Dermis microvascular lymphatic vessel endothelial cell (primary cell): ENCODE measurements around the gene DHX8. TPM values are rescaled to one million over a fixed set of nuclear protein-coding genes. Genes with fewer than 3 reads are reported as not detected.
"Not testable (repeated sequence)": the region's sequence is repeated elsewhere in the genome, so short reads cannot be mapped to it uniquely, and the experiment has no call there.

ENCODE experiments used
- DNase-seq, 2 donors: peaks; one replicate each; pipeline versions ENCODE4 v3.0.0 to v3.0.0-alpha.2; 2010; ENCODE audit warnings: low read depth in 2 of 2
- total RNA-seq: library from RNA; depleted of rRNA; stranded (reverse); fragments of >200 nt; gene quantifications from 2 replicates; pipeline ENCODE4 v1.2.1, GENCODE V29; 2014

Gene DHX8
- total RNA-seq, 1 donor from 2014 or later: 38.9 TPM

DNA sequence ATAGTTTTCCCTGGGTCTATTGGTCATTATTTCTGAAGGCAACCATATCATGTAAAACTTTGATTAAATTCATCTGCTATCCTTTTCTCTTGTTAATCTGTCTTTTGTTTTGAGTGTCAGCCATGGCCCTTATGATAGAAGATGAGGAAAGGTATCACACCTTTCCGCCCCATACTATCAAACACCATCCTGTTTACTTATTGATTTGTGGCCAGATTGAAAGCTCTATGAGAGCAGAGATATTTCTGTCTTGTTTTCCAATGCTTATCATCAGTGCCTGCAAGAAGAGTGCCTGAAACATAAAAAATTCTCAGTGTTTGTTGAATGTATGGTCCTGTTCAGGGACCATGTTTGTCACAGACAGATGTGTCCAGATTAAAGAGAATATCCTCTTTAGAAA is 22.6 kb upstream of the DHX8 start:
- DNase-seq: no peak

DNA sequence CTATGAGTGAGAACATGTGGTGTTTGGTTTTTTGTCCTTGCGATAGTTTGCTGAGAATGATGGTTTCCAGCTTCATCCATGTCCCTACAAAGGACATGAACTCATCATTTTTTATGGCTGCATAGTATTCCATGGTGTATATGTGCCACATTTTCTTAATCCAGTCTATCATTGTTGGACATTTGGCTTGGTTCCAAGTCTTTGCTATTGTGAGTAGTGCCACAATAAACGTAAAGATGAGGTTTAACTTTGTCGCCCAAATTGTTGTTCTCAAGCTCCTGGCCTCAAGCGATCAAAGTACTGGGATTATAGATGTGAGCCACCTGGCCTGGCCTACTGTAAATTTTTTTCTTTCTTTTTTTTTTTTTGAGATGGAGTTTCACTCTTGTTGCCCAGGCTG is 21.2 kb upstream of the DHX8 start:
- not testable (repeated sequence) for DNase-seq

DNA sequence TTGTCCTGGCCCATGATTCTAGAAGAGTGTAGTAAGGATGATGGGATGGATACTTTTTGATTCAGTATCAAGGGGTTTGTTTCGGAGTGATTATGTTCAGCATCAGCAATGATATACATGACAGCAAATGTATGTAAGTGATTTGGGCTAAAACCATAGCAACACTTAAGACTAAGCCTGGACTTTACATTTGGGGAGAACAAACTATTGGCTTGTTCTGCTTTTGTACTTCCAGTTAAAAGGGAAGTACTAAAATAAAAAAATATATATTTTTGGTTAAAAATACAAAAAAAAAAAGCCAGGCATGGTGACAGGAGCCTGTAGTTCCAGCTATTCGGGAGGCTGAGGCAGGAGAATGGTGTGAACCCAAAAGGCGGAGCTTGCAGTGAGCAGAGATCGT is 20.5 kb upstream of the DHX8 start:
- DNase-seq: no peak

DNA sequence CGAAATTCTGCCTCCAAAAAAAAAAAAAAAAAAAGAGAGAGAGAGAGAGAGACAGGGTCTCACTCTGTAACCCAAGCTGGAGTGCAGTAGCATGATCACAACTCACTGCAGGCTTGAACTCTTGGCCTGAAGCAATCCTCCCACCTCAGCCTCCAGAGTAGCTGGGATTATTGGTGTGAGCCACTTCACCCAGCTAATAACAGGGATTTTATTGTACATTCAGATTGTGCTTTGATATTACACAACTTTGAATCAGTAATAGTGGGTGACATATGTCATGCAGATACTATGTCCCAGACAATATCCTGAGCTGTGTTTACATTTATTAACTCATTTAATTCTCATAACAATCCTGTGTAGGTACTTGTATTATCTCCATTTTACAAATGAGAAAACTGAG is 19.7 kb upstream of the DHX8 start:
- no peak for DNase-seq

DNA sequence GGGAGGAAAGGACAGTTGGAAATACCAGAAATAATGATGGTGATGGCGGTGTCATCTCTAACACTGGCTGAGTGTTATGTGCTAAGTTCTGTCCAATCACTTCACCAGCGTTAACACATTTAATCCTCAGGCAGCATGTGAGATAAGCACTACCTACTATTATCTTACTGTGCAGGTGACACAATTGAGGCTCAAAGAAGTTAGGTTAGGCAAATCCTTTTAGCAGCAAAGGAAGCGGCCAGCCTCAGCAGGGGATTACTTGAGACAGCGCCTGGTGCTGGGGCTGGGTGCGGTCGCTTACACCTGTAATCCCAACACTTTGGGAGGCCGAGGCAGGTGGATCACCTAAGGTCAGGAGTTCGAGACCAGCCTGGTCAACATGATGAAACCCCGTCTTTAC is 18.7 kb upstream of the DHX8 start:
- no peak for DNase-seq

DNA sequence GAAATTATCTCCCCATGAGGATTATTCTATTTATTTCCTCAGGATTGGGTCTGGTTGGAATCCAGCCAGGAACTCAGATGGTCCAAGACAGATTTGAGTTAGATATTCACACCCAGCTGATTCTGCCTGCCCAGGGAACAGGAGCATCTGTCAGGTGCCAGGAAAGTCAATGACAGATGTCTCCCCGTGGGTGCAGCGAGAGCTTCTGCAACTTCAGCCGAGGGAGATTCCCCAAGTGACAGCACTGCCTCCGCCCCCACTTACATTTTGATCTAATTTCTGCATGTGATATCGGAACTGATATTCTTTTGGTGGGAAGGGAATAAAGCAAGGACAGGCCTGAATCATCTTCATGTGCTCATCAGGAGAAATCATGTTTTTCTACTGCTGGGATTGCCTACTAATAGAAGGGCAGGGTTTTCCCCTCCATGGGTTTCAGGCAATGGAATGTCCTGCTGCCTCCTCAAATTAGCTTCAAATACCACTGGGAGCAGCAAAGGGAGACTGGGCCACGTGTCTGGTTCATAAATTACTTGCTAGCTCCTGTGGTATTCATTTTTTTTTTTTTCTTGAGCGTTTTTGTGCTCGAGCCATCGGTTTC is 15.7 kb upstream of the DHX8 start:
- DNase-seq: no peak

DNA sequence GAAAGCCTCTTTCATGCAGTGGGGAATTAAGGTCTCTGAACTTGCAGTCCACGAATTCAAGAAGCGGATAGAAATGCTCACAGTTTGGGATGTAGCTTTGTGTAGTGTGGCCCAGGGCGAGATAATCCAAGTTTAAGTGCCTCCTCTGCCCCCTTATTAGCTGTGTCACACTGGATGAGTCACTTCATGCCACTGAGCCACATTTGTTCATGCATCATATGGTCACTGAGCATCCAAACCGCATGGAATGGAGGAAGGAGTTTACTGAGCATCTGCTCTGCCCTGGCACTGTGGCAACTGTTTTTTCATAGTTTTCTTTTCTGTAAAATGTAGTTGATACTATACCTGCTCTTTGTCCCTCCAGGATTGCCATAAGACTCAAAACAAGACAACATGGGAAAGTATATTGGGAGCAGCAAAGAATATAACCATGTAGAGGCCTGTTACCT is 15.1 kb upstream of the DHX8 start:
- no peak for DNase-seq

DNA sequence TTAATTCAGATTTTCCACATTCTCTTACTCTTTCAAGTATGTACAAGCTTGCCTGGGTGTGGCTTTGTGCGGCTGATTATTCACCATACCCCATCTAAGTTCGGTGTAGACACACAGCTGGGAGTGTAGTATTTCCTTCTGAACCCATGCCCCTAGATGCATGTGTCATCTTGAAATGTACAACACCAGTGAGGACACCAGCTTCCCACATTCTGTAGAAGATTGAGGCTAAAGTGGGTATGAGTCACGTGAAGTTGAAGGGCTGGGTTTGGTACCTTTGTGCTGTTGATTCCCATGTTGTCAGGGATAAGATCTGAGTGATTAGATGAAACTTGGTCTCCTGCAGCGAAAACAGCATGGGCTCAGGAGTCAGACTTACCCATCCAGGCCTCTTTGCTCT is 14.6 kb upstream of the DHX8 start:
- DNase-seq: no peak

DNA sequence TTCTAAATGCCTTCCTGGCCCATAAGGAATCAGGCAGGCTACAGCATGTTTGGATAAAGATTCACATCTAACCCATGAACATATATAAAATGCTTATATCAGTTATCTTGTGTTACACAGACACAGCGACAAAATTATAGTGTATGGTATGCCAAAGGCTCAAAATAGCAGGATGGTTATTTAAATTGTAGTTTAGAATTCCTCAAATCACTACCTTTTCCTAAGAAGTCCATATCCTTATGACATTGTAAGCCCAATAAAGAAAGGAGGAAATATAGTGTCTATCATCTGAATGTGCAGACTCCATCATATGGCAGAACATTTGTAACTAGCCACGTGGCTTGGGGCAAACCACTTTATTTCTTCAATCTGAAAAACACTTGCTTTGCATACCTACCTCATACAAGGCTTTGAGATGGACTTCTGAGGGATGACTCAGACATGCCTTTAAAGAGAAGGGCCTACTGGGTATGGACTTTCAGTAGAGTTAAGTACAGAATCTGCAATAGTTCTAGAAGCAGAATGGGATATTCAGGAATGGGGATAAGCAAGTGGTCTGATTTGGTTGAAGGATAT is 12.1 kb upstream of the DHX8 start:
- DNase-seq: no peak

DNA sequence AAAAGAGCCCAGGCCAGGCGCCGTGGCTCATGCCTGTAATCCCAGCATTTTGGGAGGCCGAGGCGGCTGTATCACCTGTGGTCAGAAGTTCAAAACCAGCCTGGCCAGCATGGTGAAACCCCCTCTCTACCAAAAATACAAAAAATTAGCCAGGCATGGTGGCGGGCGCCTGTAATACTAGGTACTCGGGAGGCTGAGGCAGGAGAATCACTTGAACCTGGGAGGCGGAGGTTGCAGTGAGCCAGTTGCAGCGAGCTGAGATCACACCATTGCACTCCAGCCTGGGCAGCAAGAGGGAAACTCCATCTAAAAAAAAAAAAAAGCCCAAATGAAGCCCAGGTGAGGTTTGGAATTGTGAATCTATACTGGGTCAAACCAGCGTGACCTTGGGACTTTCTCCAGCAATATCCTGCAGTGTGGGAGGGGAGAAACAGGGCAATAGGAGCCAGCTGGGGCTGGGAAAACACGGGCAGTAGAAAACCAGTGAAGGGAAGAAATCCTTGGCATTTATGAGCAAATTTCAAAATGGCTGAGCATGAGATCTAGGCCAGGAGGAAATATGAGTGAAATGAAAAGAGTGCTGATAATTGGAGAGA is 8.2 kb upstream of the DHX8 start:
- DNase-seq: no peak

DNA sequence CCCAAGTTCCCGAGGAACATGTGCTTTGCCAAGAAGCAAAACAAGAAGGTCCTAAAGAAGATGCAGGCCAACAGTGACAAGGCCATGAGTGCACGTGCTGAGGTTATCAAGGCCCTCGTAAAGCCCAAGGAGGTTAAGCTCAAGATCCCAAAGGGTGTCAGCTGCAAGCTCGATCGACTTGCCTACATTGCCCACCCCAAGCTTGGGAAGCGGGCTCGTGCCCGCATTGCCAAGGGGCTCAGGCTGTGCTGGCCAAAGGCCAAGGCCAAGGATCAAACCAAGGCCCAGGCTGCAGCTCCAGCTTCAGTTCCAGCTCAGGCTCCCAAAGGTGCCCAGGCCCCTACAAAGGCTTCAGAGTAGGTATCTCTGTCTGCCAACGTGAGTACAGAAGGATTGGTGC is 7.5 kb upstream of the DHX8 start:
- DNase-seq: not testable (repeated sequence)

DNA sequence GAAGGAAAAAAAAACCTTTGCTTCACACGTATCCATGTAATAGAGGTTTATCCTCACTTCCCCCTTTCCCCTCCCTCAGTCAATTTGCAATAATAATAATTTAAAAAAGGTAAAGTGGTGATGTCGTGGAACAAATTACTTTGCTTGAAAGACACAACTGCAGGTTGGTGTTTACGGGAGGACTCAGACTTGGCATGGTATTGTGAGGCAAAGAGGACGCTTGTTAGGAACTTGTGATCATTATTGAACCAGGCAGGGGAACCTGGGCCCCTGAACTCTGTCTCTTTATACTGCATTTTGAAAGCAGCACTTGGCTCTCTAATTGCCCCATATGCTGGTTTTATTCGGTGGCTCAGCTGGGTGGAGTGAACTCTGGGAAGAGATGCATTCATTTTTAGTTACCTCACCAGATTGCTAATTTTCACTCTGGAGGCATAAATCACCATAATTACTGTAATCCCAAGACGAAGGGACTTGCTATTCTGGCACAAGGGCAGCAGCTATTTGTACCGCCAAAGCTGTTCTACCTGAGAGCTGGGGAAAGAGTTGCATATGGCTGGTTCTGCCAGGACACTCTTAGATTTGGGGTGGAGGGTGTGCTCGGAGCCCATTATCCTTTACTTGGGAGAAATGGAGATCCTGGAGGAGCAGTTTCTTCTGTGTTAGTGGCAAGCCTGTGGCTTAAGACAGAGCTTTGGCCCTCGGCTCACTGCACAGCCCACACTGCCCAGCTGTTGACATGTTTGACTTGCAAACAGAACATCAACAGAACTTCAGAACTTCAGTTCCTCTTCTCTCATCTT is 5.7 kb upstream of the DHX8 start:
- no peak for DNase-seq

DNA sequence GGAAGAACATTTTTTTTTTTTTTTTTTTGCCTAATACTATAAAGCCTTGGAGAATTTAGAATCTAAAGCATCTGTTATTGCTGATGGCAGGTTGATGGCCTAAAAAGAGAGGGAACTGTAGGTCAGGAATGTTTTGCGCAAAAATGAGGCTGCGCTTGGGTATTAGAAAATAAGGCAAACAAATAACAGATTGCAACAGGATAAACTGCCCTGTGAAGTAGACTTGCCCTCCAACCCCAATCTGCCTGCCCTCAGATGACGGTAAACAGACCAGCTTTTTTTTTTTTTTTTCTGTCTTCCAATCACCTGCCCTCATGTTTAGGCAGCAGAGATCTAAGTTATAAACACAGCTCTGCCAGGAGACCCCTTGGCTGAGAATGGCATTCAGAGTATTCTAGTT is 3.8 kb upstream of the DHX8 start:
- no peak for DNase-seq

DNA sequence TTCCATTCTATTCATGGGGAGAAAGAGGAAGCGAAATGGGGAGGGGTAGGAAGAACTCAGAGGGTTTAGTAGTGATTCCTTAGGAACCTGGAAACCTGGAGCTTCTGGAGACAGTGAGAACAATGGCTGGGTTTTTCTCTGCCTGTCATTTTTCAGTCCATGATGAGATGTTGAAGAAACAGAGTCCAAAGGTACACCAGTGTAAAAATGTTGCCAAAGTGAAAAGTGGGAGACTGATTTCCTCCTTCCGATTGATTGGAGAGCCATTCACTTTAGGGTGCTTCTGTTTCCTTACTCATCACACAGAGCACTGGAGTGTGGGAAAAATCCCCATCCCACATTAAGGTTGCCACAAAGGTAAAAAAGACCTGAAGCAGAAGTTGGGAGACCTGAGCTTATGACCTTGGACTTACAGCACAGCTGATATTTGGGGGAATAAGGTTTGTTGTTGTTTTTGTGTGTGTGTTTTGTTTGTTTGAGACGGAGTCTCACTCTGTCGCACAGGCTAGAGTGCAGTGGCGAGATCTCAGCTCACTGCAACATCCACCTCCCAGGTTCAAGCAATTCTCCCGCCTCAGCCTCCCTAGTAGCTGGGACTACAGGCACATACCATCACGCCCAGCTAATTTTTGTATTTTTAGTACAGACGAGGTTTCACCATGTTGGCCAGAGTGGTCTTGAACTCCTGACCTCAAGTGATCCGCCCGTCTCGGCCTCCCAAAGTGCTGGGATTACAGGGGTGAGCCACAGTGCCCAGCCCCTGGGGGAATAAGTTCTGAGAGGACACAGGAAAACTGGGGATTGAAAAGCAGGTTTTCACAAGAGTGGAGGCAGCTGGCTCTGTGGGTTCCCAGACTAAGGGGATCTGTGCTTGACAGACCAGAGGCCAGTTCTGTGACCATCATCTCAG is 1.4 kb upstream of the DHX8 start:
- DNase-seq: no peak

DNA sequence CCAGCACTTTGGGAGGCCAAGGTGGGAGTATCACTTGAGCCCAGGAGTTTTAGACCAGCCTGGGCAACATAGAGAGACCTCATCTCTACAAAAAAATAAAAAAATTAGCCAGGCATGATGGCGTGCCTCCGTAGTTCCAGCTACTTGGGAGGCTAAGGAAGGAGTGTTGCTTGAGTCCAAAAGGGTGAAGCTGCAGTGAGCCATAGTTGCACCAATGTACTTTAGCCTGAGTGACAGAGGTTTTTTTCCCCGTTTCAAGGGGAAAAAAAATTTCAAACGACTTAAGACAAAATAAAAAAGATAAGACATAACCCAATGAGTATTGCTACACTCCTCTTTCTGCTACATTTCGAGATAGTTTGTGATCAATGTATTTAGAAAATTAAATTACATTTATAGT is 6.8 kb downstream of the DHX8 start:
- no peak for DNase-seq

DNA sequence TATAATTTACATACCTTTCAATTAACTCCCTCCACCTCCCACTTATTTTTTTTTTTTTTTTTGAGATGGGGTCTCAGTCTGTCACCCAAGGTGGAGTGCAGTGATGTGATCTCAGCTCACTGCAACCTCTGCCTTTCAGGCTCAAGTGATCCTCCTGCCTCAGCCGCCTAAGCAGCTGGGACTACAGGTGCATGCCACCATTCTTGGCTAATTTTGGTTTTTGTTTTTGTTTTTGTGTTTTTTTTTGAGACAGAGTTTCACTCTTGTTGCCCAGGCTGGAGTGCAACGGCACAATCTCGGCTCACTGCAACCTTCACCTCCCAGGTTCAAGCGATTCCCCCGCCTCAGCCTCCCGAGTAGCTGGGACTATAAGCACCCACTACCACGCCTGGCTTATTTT is 25.7 kb downstream of the DHX8 start:
- DNase-seq: not testable (repeated sequence)

DNA sequence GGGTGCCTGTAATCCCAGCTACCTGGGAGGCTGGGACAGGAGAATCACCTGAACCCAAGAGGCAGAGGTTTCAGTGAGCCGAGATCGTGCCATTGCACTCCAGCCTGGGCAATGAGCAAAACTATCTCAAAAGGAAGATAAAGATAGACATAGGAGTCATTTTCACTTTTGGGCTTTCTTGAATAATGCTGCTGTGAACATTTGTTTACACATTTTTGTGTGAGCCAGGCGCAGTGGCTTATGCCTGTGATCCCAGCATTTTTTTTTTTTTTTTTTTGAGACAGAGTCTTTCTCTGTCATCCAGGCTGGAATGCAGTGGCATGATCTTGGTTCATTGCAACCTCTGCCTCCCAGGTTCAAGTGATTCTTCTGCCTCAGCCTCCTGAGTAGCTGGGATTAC is 27.4 kb downstream of the DHX8 start:
- DNase-seq: not testable (repeated sequence)

DNA sequence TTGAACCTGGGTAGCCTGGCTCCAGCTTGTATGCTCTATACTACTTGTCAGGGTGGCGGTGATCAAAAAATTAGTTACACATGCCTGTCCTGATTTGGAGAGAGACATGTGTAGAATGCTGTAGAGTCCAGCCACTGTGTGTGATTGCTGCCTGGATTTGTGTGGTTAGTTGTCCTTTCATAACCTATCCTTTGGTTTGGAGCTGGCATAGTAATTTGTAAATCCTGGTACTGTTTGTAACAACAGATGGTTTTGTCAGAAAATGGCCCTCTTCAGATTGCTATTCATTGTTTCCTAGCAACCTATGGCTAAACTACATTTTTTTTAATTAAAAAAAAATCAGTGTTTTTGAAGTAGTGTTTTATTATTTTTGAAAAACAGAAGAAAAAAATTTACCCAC is 31.9 kb downstream of the DHX8 start:
- DNase-seq: no peak

DNA sequence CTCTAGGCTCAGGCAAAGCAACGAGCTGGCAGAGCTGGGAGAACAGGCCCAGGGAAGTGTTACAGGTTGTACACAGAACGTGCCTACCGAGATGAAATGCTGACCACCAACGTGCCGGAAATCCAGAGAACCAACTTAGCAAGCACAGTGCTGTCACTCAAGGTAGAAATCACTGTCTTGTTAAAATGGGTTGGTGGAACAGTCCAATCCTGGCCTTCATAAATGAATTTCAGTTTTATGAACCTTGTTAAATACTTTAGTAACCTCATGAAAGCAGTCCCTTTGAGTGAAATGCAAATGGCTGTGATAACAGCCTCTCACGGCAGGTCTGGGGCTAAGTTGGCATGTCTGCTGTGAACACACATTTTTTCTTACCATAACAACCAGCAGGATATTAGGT is 33.4 kb downstream of the DHX8 start:
- peak in 1 of 2 donors; percentile 38 for DNase-seq

DNA sequence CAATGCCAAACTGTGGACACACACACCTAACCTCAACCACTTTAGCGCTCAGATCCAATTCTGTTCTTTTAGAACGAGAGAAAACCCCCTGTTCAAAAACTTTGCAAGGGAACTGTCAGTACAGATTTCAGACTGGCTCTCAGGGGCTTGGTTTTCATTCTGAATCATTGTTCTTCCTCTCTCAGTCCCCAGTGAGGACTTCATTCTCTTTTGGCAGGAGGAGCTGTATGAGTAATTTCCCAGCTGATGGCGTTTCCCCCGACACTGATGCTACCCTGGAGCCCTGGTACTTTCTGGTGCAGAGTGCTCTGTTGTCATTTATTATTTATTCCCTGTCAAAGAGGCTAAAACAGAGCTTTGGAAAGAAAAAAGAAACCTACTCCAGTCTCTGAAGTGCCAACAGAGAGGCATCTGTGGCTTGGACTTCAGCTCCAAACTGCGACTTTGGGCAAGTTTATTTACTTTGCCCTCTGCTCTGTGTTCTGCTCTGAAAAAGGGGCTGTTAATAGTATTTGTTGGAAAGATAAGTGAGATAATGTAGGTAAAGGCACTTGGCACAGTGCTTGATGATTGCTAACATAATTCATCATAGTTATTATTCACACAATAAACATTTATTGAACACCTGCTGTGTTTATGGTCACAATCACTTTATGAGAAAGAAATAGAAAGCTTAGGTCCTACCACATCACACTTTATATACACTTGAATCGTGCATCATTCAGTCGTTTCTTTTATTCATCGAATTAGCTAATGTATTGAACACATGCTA is 34.0 kb downstream of the DHX8 start:
- DNase-seq: peak; percentile 41 to 83

DNA sequence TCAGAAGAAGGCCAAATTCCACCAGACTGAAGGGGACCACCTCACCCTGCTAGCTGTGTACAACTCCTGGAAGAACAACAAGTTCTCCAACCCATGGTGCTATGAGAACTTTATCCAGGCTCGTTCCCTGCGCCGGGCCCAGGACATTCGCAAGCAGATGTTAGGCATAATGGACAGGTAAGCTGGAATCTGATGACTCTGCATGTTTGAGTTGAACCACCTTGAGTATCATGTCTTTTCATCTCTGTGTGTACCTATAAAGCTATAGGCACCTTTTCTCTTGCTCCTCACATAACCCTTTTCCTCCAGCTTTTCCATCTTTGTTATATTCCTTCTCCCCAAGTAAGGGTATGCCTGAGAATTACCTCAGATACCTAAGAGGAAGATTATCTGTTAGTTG is 37.6 kb downstream of the DHX8 start:
- no peak for DNase-seq
